Natural killer cell treated with Interleukin-12 subunit alpha and Interleukin-12 subunit beta and Interleukin-15 and Interleukin-18, amount 100 ng/mL, for 72 hours (primary cell): ENCODE measurements around the gene LBH. TPM values are rescaled to one million over a fixed set of nuclear protein-coding genes. Genes with fewer than 3 reads are reported as not detected.

Experiments
- ATAC-seq, 2 donors: fragments of 150-1000 bp; cut with Tn5 transposase in 1 of 2; sonication (Bioruptor Pico), chemical (Tn5 transposase) in 1 of 2; 2 replicates each; pipeline ENCODE4 v1.10.0; 2021
- DNase-seq: peaks from one replicate; pipeline ENCODE4 v3.0.0; 2022; ENCODE audit warnings: low spot score
- H3K27ac Mint-ChIP-seq, 2 donors: 1 replicate in 1 of 2; 2 replicates in 1 of 2; pipeline ENCODE4 v1.8.0; 2022; ENCODE audit warnings: mixed read lengths in 2 of 2, mild to moderate bottlenecking in 1 of 2, moderate library complexity in 1 of 2
- H3K27me3 Mint-ChIP-seq, 2 donors: 1 replicate in 1 of 2; 2 replicates in 1 of 2; pipeline ENCODE4 v1.8.0; 2022; ENCODE audit warnings: mixed read lengths in 2 of 2
- H3K36me3 Mint-ChIP-seq: one replicate; pipeline ENCODE4 v1.8.0; 2022; ENCODE audit warnings: mixed read lengths
- H3K4me1 Mint-ChIP-seq, 2 donors: 1 replicate in 1 of 2; 2 replicates in 1 of 2; pipeline ENCODE4 v1.8.0; 2022; ENCODE audit warnings: low read depth in 2 of 2, mixed read lengths in 2 of 2, mild to moderate bottlenecking in 1 of 2
- H3K4me3 Mint-ChIP-seq: one replicate; pipeline ENCODE4 v1.8.0; 2022; ENCODE audit warnings: mixed read lengths
- H3K9me3 Mint-ChIP-seq: 2 replicates; pipeline ENCODE4 v1.8.0; 2022; ENCODE audit warnings: mixed read lengths
- total RNA-seq, 2 donors: library from RNA; stranded (reverse); gene quantifications; one replicate each; pipeline ENCODE4 v1.2.3, GENCODE V29; 2022

LBH gene
- total RNA-seq = 1,000 to 10,000 TPM in 1 of 2 donors, 100 to 1,000 TPM in 1; 206 to 1,155 TPM

DNA sequence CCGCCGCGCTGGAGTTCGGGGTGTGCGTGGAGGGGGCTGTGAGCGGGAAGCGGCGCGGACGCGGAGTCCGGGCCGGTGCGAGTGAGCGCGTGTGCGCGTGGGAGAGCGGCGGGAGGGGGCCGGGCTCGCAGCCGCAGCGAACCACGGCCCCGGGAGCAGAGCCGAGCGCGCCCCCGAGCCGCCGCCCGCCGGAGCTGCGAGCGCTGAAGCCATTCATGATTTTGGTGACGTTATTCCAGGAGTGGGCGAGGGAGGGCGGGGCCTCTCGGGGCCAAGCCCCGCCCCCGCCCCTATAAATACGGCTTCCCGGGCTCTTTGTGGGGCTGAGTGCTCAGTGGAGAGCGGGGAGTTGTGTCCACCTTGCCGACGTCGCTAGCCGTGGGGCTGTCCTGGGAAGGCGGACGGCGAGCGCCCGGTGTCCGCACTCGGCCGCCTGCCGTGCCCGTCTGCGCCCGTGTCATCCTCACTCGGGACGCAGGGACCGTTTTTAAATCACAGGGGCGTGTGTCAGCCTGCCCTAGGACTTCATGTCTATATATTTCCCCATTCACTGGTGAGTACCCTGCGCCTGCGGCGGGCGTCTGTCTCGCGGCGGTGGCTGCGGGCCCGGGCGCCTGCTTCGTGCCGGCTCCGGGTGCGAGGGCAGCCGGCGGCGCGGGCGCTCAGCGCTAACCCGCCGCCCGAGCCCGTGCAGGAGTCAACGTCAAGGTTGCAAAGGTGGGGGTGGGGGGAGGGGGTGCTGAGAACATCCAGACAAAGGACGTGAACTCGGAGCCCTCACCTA lies at the start of gene LBH:
Gene LBH (plus strand): TSS at position 323 of the 784 bp plus-strand sequence. CDS start 205 bp downstream, at position 528.
- Mint-ChIP-seq H3K4me1 (peaks cover 60 to 68% of the 10 kb centered on the region in 2 donors), H3K36me3 (peaks cover 17% of the 10 kb centered on the region), H3K9me3 (no peaks in the 10 kb centered on the region), H3K4me3 (peak within 1 kb of the TSS; percentile 95), H3K27ac (peak within 1 kb of the TSS; percentile 81 to 100), H3K27me3 (no peaks in the 10 kb centered on the region)
- ATAC-seq = peak; percentile 78 to 87
- DNase-seq = peak; percentile 91

DNA sequence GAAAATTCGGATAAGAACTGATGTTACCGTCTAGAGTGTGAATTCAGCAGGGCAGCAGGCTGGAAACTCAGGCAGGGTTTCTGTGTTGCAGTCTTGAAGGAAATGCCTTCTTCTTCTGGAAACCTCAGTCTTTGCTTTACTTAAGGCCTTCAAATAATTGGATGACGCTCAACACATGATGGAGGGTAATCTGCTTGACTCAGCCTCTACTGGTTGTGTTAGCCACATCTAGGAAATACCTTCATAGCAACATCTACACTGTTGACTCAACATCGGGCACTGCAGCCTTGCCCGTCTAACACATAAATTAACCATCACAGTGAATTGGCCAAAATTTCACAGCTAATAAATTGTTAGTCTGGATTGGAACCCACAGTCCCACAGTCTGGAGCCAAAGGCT lies 47.3 kb upstream of the LBH start:
- H3K9me3 Mint-ChIP-seq = no peaks in the 10 kb centered on the region
- peaks cover 0 to 23% of the 10 kb centered on the region in 2 donors for H3K4me1 Mint-ChIP-seq
- ATAC-seq = peak in 1 of 2 donors; percentile 62
- H3K36me3 Mint-ChIP-seq = no peaks in the 10 kb centered on the region
- H3K27ac Mint-ChIP-seq = peak overlapping the region in 1 of 2 donors; percentile 57
- no peak overlapping the region for H3K4me3 Mint-ChIP-seq
- H3K27me3 Mint-ChIP-seq = no peaks in the 10 kb centered on the region
- no peak for DNase-seq

GRCh38 chr2:30185178-30185577 lies 46.2 kb upstream of the LBH start:
- no peaks in the 10 kb centered on the region for H3K36me3 Mint-ChIP-seq
- ATAC-seq (peak in 1 of 2 donors; percentile 65), DNase-seq (no peak)
- peaks cover 0 to 23% of the 10 kb centered on the region in 2 donors for H3K4me1 Mint-ChIP-seq
- H3K9me3 Mint-ChIP-seq = no peaks in the 10 kb centered on the region
- peak overlapping the region in 1 of 2 donors; percentile 72 for H3K27ac Mint-ChIP-seq
- no peak overlapping the region for H3K4me3 Mint-ChIP-seq
- H3K27me3 Mint-ChIP-seq = peaks cover 0 to 2% of the 10 kb centered on the region in 2 donors

DNA sequence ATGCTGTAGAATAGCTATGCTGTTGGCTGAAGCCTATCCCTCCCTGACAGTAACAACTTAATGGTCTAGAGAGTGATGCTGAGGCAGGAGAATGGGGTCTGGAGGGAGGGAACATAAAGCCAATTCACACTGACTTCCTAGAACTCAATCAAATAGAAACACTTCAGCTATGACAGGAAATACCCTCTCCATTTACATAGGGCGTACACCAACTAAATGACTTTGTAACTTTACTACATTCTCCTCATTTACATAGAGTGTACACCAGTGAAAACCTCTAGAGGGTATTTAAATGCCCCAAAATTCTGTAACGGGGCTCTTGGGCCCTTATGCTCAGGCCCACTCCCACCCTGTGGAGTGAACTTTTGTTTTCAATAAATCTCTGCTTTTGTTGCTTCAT lies 43.0 kb upstream of the LBH start:
- peak in 1 of 2 donors; percentile 31 for ATAC-seq
- Mint-ChIP-seq H3K4me3 (no peak overlapping the region), H3K27ac (peak overlapping the region in 1 of 2 donors; percentile 14), H3K9me3 (no peaks in the 10 kb centered on the region), H3K36me3 (no peaks in the 10 kb centered on the region), H3K4me1 (peaks cover 0 to 23% of the 10 kb centered on the region in 2 donors), H3K27me3 (peaks cover 0 to 2% of the 10 kb centered on the region in 2 donors)
- no peak for DNase-seq

DNA sequence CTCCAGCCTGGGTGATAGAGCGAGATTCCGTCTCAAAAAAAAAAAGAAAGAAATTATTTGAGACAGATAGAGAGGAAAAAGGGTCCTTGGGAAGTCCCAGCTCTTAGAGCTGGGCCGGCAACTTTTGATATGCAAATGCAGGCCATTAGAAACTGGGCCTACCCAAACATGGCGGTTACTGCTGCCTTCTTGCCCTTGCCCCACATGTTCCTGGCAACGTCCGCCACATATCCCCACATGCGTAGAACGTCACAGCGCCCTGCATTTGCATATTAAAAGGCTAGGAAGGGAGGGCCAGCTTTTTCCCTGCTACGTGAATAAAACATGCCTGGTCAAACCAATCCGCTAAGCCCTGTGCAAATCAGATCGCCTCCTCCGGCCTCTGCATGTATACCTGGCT lies 40.7 kb upstream of the LBH start:
- ATAC-seq (no peak), DNase-seq (no peak)
- Mint-ChIP-seq H3K27ac (no peak overlapping the region), H3K36me3 (no peaks in the 10 kb centered on the region), H3K27me3 (peaks cover 5 to 7% of the 10 kb centered on the region in 2 donors), H3K4me1 (peaks cover 0 to 20% of the 10 kb centered on the region in 2 donors), H3K4me3 (no peak overlapping the region), H3K9me3 (no peaks in the 10 kb centered on the region)

DNA sequence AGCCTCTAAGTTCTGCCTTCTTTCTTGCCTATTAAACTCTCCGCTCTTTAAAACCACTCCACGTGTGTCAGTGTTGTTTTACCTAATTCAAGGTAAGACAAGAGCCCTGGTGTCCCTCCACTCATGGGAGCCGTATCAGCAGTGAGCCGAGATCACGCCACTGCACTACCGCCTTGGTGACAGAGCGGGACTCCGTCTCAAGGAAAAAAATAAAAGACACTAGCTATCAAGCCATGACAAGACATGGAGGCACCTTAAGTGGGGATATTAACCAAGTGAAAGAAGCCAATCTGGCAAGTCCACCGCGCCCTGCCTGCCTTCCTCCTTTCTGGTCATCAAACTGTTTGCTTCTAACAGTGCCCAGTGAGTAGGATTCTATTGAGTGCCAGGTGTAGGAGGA lies 40.2 kb upstream of the LBH start:
- H3K4me3 Mint-ChIP-seq = no peak overlapping the region
- no peaks in the 10 kb centered on the region for H3K9me3 Mint-ChIP-seq
- ATAC-seq (no peak), DNase-seq (no peak)
- no peaks in the 10 kb centered on the region for H3K36me3 Mint-ChIP-seq
- peak overlapping the region in 1 of 2 donors; percentile 60 for H3K27ac Mint-ChIP-seq
- H3K4me1 Mint-ChIP-seq = peaks cover 0 to 18% of the 10 kb centered on the region in 2 donors
- peaks cover 5 to 7% of the 10 kb centered on the region in 2 donors for H3K27me3 Mint-ChIP-seq

DNA sequence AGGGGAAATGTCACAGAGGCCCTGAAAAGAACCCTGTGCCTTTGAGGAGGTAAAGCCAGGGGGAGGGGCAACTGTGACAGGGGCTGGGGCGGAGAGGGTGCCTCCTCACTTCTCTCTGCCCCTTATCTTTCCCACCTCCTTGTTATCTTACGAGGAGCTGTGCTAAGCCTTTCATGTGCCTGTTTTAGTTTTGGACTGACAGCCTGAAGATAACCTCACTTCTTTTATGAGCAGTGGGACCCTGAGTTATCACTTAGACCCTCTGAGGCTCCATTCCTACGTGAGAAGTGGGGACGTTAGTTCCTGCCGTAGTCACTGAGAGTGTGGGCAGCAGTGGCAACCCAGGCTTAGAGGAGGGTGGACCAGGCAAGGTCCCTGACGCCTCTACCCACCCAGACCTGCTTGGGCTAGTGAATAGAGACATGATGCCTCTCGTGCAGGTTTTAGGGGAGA lies 39.5 kb upstream of the LBH start:
- peak overlapping the region in 1 of 2 donors; percentile 73 for H3K27ac Mint-ChIP-seq
- DNase-seq (no peak), ATAC-seq (no peak)
- H3K27me3 Mint-ChIP-seq = peaks cover 5 to 7% of the 10 kb centered on the region in 2 donors
- peaks cover 0 to 21% of the 10 kb centered on the region in 2 donors for H3K4me1 Mint-ChIP-seq
- no peaks in the 10 kb centered on the region for H3K36me3 Mint-ChIP-seq
- no peaks in the 10 kb centered on the region for H3K9me3 Mint-ChIP-seq
- H3K4me3 Mint-ChIP-seq = no peak overlapping the region

DNA sequence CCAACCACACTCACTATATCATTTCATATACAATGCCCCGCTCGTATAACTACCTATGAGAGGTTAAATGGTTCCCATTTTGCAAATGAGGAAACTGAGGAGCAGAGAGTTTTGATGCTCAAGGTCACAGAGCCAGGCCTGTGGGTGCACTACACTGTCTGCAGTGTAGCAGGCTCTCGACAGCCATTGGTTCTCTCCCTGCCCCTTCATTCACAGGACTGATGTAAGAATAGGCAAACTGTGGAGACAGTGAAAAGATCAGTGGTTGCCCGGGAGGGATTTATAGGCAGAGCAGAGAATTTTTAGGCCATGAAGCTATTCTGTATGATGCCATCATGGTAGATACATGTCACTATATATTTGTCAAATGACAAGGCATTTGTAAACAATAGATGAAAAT lies 39.0 kb upstream of the LBH start:
- H3K27me3 Mint-ChIP-seq = peaks cover 5 to 7% of the 10 kb centered on the region in 2 donors
- no peaks in the 10 kb centered on the region for H3K36me3 Mint-ChIP-seq
- ATAC-seq = no peak
- H3K4me3 Mint-ChIP-seq = no peak overlapping the region
- peaks cover 0 to 18% of the 10 kb centered on the region in 2 donors for H3K4me1 Mint-ChIP-seq
- no peak for DNase-seq
- peak overlapping the region in 1 of 2 donors; percentile 73 for H3K27ac Mint-ChIP-seq
- no peaks in the 10 kb centered on the region for H3K9me3 Mint-ChIP-seq

GRCh38 chr2:30193104-30193681 lies 38.1 kb upstream of the LBH start:
- ATAC-seq (no peak), DNase-seq (no peak)
- peaks cover 5 to 7% of the 10 kb centered on the region in 2 donors for H3K27me3 Mint-ChIP-seq
- H3K27ac Mint-ChIP-seq = no peak overlapping the region
- H3K4me3 Mint-ChIP-seq = no peak overlapping the region
- no peaks in the 10 kb centered on the region for H3K9me3 Mint-ChIP-seq
- H3K4me1 Mint-ChIP-seq = peaks cover 0 to 12% of the 10 kb centered on the region in 2 donors
- no peaks in the 10 kb centered on the region for H3K36me3 Mint-ChIP-seq

DNA sequence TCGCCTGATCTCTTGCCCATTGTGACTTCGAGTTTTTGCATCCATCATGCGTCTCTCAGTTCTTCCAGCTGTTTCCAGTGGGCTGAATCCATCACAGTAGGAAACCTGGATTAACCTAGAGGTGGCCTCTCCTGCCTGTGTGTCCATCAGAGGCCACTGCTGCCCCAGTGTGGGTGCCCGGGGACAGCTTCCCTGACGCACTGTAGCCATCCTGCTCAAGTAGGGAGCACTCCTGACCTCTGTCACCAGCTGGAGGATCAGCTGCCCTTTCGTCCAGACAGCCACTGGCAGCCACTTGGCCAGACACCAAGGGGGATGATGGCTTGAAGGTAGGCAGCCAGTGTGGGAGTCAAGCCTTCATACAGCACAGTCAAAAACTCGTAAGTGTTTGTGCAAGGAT lies 36.9 kb upstream of the LBH start:
- Mint-ChIP-seq H3K27ac (peak overlapping the region in 1 of 2 donors; percentile 44), H3K36me3 (no peaks in the 10 kb centered on the region), H3K27me3 (peaks cover 3 to 7% of the 10 kb centered on the region in 2 donors), H3K4me1 (peaks cover 0 to 7% of the 10 kb centered on the region in 2 donors), H3K4me3 (no peak overlapping the region), H3K9me3 (no peaks in the 10 kb centered on the region)
- no peak for DNase-seq
- ATAC-seq = no peak

GRCh38 chr2:30195016-30195415 lies 36.3 kb upstream of the LBH start:
- Mint-ChIP-seq H3K4me1 (peaks cover 0 to 7% of the 10 kb centered on the region in 2 donors), H3K27ac (no peak overlapping the region), H3K27me3 (peaks cover 3 to 7% of the 10 kb centered on the region in 2 donors), H3K36me3 (no peaks in the 10 kb centered on the region), H3K9me3 (no peaks in the 10 kb centered on the region), H3K4me3 (no peak overlapping the region)
- DNase-seq (no peak), ATAC-seq (no peak)

GRCh38 chr2:30197570-30198192 lies 33.7 kb upstream of the LBH start:
- H3K27me3 Mint-ChIP-seq = peaks cover 3 to 7% of the 10 kb centered on the region in 2 donors
- no peaks in the 10 kb centered on the region for H3K9me3 Mint-ChIP-seq
- ATAC-seq (no peak), DNase-seq (no peak)
- H3K4me1 Mint-ChIP-seq = peaks cover 0 to 7% of the 10 kb centered on the region in 2 donors
- no peaks in the 10 kb centered on the region for H3K36me3 Mint-ChIP-seq
- no peak overlapping the region for H3K27ac Mint-ChIP-seq
- no peak overlapping the region for H3K4me3 Mint-ChIP-seq

GRCh38 chr2:30201990-30202389 lies 29.3 kb upstream of the LBH start:
- no peak overlapping the region for H3K4me3 Mint-ChIP-seq
- H3K9me3 Mint-ChIP-seq = no peaks in the 10 kb centered on the region
- H3K27me3 Mint-ChIP-seq = no peaks in the 10 kb centered on the region
- DNase-seq (no peak), ATAC-seq (no peak)
- no peaks in the 10 kb centered on the region for H3K36me3 Mint-ChIP-seq
- no peak overlapping the region for H3K27ac Mint-ChIP-seq
- no peaks in the 10 kb centered on the region for H3K4me1 Mint-ChIP-seq

- Mint-ChIP-seq H3K36me3 (no peaks in the 10 kb centered on the region), H3K27me3 (no peaks in the 10 kb centered on the region), H3K4me1 (no peaks in the 10 kb centered on the region), H3K4me3 (no peak overlapping the region), H3K27ac (no peak overlapping the region), H3K9me3 (no peaks in the 10 kb centered on the region)
- DNase-seq = no peak
- no peak for ATAC-seq
Measured at GRCh38 chr2:30203156-30203555, 28.2 kb upstream of the LBH start.
